SK-N-SH (cell line): ENCODE results near the gene SAE1. TPM values are rescaled to one million over a fixed set of nuclear protein-coding genes. Genes with fewer than 3 reads are reported as not detected.
A peak's percentile ranks its signal among the peaks of the same experiment; 100 is the strongest.

Source experiments
- CTCF ChIA-PET: fragments of 300-600, 350-600 bp; formaldehyde crosslinking; extraction: SDS; loops from one replicate; lab custom pipeline; 2021; lab: Yijun Ruan, JAX
- POLR2A ChIA-PET: fragments of 350-600 bp; sonication (Branson Sonifier 250); formaldehyde crosslinking; extraction: SDS; loops from one replicate; lab custom pipeline; 2020; ENCODE audit warnings: antibody characterized with exemption, inconsistent platforms; lab: Yijun Ruan, JAX
- DNase-seq: peaks from one replicate; pipeline ENCODE4 v3.0.0; 2012
- H2AFZ ChIP-seq: fragments of 200-600 bp; sonication (generic); 2 replicates; pipeline ENCODE4 v1.8.1; 2016; ENCODE audit warnings: antibody characterized with exemption, mild to moderate bottlenecking, low read depth
- H3F3A ChIP-seq: fragments of 200-600 bp; sonication (generic); replicated peaks from 2 replicates; pipeline ENCODE3; 2016; ENCODE audit warnings: antibody characterized with exemption, mild to moderate bottlenecking; ENCODE audit not compliant: insufficient read depth
- H3K27ac ChIP-seq, 2 experiments: fragments of 200-500 bp in 1 of 2; fragments of 200-600 bp in 1 of 2; sonication (Bioruptor generic) in 1 of 2; sonication (generic), shearing (Covaris generic) in 1 of 2; 2 replicates each; pipeline versions ENCODE4 v1.5.1 to v1.6.1; 2014 to 2016; ENCODE audit warnings: low read depth in 2 of 2, inconsistent platforms in 1 of 2, low read length in 1 of 2, mild to moderate bottlenecking in 1 of 2, mixed read lengths in 1 of 2
- H3K27me3 ChIP-seq: fragments of 200-600 bp; sonication (generic), shearing (Covaris generic); 2 replicates; pipeline ENCODE4 v1.6.1; 2016; ENCODE audit warnings: mixed run types; ENCODE audit not compliant: insufficient read depth
- H3K36me3 ChIP-seq, 2 experiments: fragments of 200-500 bp in 1 of 2; fragments of 200-600 bp in 1 of 2; sonication (Bioruptor generic) in 1 of 2; sonication (generic) in 1 of 2; replicated peaks in 1 of 2; 2 replicates each; pipeline versions ENCODE3 to v1.5.1; 2014 to 2016; ENCODE audit warnings: low read length in 1 of 2, mild to moderate bottlenecking in 1 of 2; ENCODE audit not compliant: insufficient read depth in 2 of 2, control insufficient read depth in 1 of 2
- H3K4me1 ChIP-seq, 2 experiments: fragments of 200-500 bp in 1 of 2; fragments of 200-600 bp in 1 of 2; sonication (Bioruptor generic) in 1 of 2; sonication (generic), shearing (Covaris generic) in 1 of 2; 2 replicates each; pipeline versions ENCODE4 v1.5.1 to v1.6.1; 2014 to 2016; ENCODE audit warnings: low read depth in 1 of 2, low read length in 1 of 2, mixed run types in 1 of 2; ENCODE audit not compliant: insufficient read depth in 2 of 2, control insufficient read depth in 1 of 2
- H3K4me2 ChIP-seq: fragments of 200-600 bp; sonication (generic), shearing (Covaris generic); 2 replicates; pipeline ENCODE4 v1.6.1; 2017; ENCODE audit warnings: mixed run types
- H3K4me3 ChIP-seq, 2 experiments: fragments of 200-500 bp in 1 of 2; fragments of 200-600 bp in 1 of 2; sonication (Bioruptor generic) in 1 of 2; sonication (generic), shearing (Covaris generic) in 1 of 2; 2 replicates each; pipeline versions ENCODE4 v1.5.1 to v1.8.1; 2014 to 2016; ENCODE audit warnings: low read depth in 2 of 2, inconsistent platforms in 1 of 2, low read length in 1 of 2, mild to moderate bottlenecking in 1 of 2, mixed read lengths in 1 of 2, moderate library complexity in 1 of 2
- H3K79me2 ChIP-seq: fragments of 200-600 bp; sonication (generic); 2 replicates; pipeline ENCODE4 v1.8.1; 2017; ENCODE audit warnings: mild to moderate bottlenecking; ENCODE audit not compliant: insufficient read depth
- H3K9ac ChIP-seq: fragments of 200-600 bp; sonication (generic); 2 replicates; pipeline ENCODE4 v1.6.1; 2017; ENCODE audit warnings: mixed run types
- H3K9me2 ChIP-seq: fragments of 200-600 bp; sonication (generic); 2 replicates; pipeline ENCODE4 v1.6.1; 2017; ENCODE audit warnings: mixed run types
- H3K9me3 ChIP-seq: fragments of 200-600 bp; sonication (generic); 2 replicates; pipeline ENCODE4 v1.6.1; 2017; ENCODE audit warnings: mixed run types, mild to moderate bottlenecking, moderate library complexity
- H4K20me1 ChIP-seq: fragments of 200-600 bp; sonication (generic); 2 replicates; pipeline ENCODE4 v1.6.1; 2017; ENCODE audit warnings: mild to moderate bottlenecking, mixed run types; ENCODE audit not compliant: insufficient read depth
- CTCF ChIP-seq: fragments of 200-600 bp; sonication (generic); IDR thresholded peaks from 2 replicates; pipeline ENCODE4 v1.6.1; 2017; ENCODE audit warnings: antibody characterized with exemption, mild to moderate bottlenecking, moderate library complexity
- FOSL2 ChIP-seq: IDR thresholded peaks from 2 replicates; pipeline ENCODE4 v1.4.0; 2012; ENCODE audit warnings: low read depth, mild to moderate bottlenecking, moderate library complexity, borderline replicate concordance
- FOXJ3 ChIP-seq: sonication (generic); formaldehyde crosslinking; IDR thresholded peaks from 2 replicates; pipeline ENCODE4 v1.5.1; 2020; ENCODE audit warnings: mild to moderate bottlenecking, missing genetic modification reagents
- MXI1 ChIP-seq: IDR thresholded peaks from 2 replicates; pipeline ENCODE4 v1.6.1; 2012; ENCODE audit warnings: mild to moderate bottlenecking, low read depth, low read length, improper control_type of control experiment
- NFIC ChIP-seq: IDR thresholded peaks from 2 replicates; pipeline ENCODE4 v1.4.0; 2012; ENCODE audit warnings: borderline replicate concordance
- POLR2AphosphoS5 ChIP-seq: IDR thresholded peaks from 2 replicates; pipeline ENCODE4 v1.6.1; 2012; ENCODE audit warnings: low read depth, low read length
- RAD21 ChIP-seq: IDR thresholded peaks from 2 replicates; pipeline ENCODE4 v1.6.1; 2012; ENCODE audit warnings: mild to moderate bottlenecking, low read length
- RCOR1 ChIP-seq: fragments of 150-350 bp; IDR thresholded peaks from 2 replicates; pipeline ENCODE4 v1.6.1; 2017; ENCODE audit warnings: antibody characterized with exemption, low read length
- REST ChIP-seq: IDR thresholded peaks from 2 replicates; pipeline ENCODE4 v1.6.1; 2012; ENCODE audit warnings: mild to moderate bottlenecking, low read depth, low read length, moderate library complexity
- RFX5 ChIP-seq: IDR thresholded peaks from 2 replicates; pipeline ENCODE4 v1.6.1; 2012; ENCODE audit warnings: mild to moderate bottlenecking, improper control_type of control experiment, low read length
- RXRA ChIP-seq: IDR thresholded peaks from 2 replicates; pipeline ENCODE4 v1.4.0; 2012; ENCODE audit warnings: low read depth, mild to moderate bottlenecking, borderline replicate concordance
- TCF12 ChIP-seq: IDR thresholded peaks from 2 replicates; pipeline ENCODE4 v1.4.0; 2012
- USF2 ChIP-seq: fragments of 150-350 bp; IDR thresholded peaks from 2 replicates; pipeline ENCODE4 v1.6.1; 2017; ENCODE audit warnings: antibody characterized with exemption, low read length, low read depth, borderline replicate concordance
- YY1 ChIP-seq: IDR thresholded peaks from 2 replicates; pipeline ENCODE4 v1.4.0; 2012; ENCODE audit warnings: low read depth, mild to moderate bottlenecking
- ZBTB33 ChIP-seq: IDR thresholded peaks from 2 replicates; pipeline ENCODE4 v1.4.0; 2012; ENCODE audit warnings: low read depth, borderline replicate concordance
- WGBS: methylation state at CpG from one replicate; pipeline ENCODE4 v1.1.6; 2017; ENCODE audit warnings: low lambda C conversion rate; 5-methylcytosine and 5-hydroxymethylcytosine counted together
- polyA plus RNA-seq, 3 experiments: library from polyadenylated mRNA; depleted of rRNA; stranded (reverse); fragments of >200 nt; gene quantifications; 2 replicates each; pipeline ENCODE4 v1.2.3, GENCODE V29; 2012
- TF ChIP-seq, protein P1 (sequence below): IDR thresholded peaks from 2 replicates; pipeline ENCODE4 v1.4.0; 2012; ENCODE audit warnings: low read depth

Gene SAE1
- polyA plus RNA-seq, 1 of the 3 experiments (the other 2 are of a cell fraction), result 123 TPM

- peak overlapping the region; percentile 87 for H3K4me2 ChIP-seq
- 0 out of 2 replicates have a peak, but pooled peaks have one; percentile 23 for TF ChIP-seq TCF12
- peak; percentile 39; the same call in 1 of the 2 replicates for TF ChIP-seq POLR2AphosphoS5
- TF ChIP-seq, protein P1, sequence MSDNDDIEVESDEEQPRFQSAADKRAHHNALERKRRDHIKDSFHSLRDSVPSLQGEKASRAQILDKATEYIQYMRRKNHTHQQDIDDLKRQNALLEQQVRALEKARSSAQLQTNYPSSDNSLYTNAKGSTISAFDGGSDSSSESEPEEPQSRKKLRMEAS, result no peak
- peak; percentile 57; the same call in 1 of the 2 replicates for TF ChIP-seq FOSL2
- TF ChIP-seq, all 33 proteins: peak for 3
- Histone ChIP-seq H2AFZ (peak overlapping the region; percentile 68; the same call in 1 of the 2 replicates), H3F3A (peaks cover 37% of the 10 kb centered on the region), H3K9ac (peak overlapping the region; percentile 70), H3K9me3 (no peaks in the 10 kb centered on the region), H3K4me1 (peaks cover 8 to 22% of the 10 kb centered on the region in 2 experiments), H3K27me3 (no peaks in the 10 kb centered on the region), H4K20me1 (peaks cover 25% of the 10 kb centered on the region), H3K4me3 (peak overlapping the region; percentile 40 to 63; a peak in 3 of 4 replicates), H3K79me2 (peaks cover 41% of the 10 kb centered on the region), H3K9me2 (no peaks in the 10 kb centered on the region), H3K27ac (peak overlapping the region; percentile 68 to 89), H3K36me3 (no peaks in the 10 kb centered on the region)
- ChIA-PET CTCF (interaction anchor here (0.8 to 2.6 kb wide), 8 partner anchors 11 to 83 kb away, joined by 3 to 27 read pairs (median 4); no protein-coding TSS in a partner anchor), POLR2A (interaction anchor here (1.1 to 2.4 kb wide), 2 partner anchors 7 to 11 kb away, joined by 4 to 10 read pairs; no protein-coding TSS in a partner anchor)
- 39% methylated on average over 16 of the region's 16 CpGs for WGBS
- no peak for DNase-seq
Observed at GRCh38 chr19:47232422-47233211, 102.0 kb downstream of the SAE1 start.

- H3K4me2 ChIP-seq, result no peak overlapping the region
- no peak overlapping the region for H3K4me3 ChIP-seq
- no peaks in the 10 kb centered on the region for H3K27me3 ChIP-seq
- no peak overlapping the region for H3K9ac ChIP-seq
- DNase-seq, result no peak
- no peaks in the 10 kb centered on the region for H3K9me3 ChIP-seq
- no peaks in the 10 kb centered on the region for H4K20me1 ChIP-seq
- peaks cover 18 to 29% of the 10 kb centered on the region in 2 experiments for H3K4me1 ChIP-seq
- CTCF ChIA-PET, result interaction anchor here (2.0 kb wide), 1 partner anchor 25 kb away, joined by 9 read pairs; no protein-coding TSS in a partner anchor
- no peaks in the 10 kb centered on the region for H3K36me3 ChIP-seq
- 91% methylated on average over 12 of the region's 12 CpGs for WGBS
- no peak overlapping the region for H2AFZ ChIP-seq
- peaks cover 10% of the 10 kb centered on the region for H3K79me2 ChIP-seq
- POLR2A ChIA-PET, result no interaction called here
- peaks cover 33% of the 10 kb centered on the region for H3F3A ChIP-seq
- H3K9me2 ChIP-seq, result no peaks in the 10 kb centered on the region
- no peak overlapping the region for H3K27ac ChIP-seq
- no peak for TF ChIP-seq USF2
- TF ChIP-seq MXI1, result no peak
- TF ChIP-seq RCOR1, result no peak
- TF ChIP-seq REST, result no peak
- TF ChIP-seq RAD21, result no peak
- TF ChIP-seq CTCF, result no peak
- no peak for TF ChIP-seq NFIC
- no peak for TF ChIP-seq RFX5
- no peak for TF ChIP-seq FOXJ3 (CRISPR knock-in tag)
- TF ChIP-seq RXRA, result no peak
- no peak for TF ChIP-seq ZBTB33
- TF ChIP-seq YY1, result no peak
- no peak for TF ChIP-seq POLR2AphosphoS5
Observed at GRCh38 chr19:47236072-47236675, 105.5 kb downstream of the SAE1 start.
